GM12801 (cell line): Measurements from ENCODE around the gene ALS2CL.

ENCODE experiments used
- CTCF ChIP-seq: IDR thresholded peaks from one replicate; pipeline ENCODE4 v1.5.1; 2011; ENCODE audit warnings: control low read depth; ENCODE audit not compliant: insufficient read length; ENCODE audit errors: extremely low read depth

The ALS2CL gene

DNA sequence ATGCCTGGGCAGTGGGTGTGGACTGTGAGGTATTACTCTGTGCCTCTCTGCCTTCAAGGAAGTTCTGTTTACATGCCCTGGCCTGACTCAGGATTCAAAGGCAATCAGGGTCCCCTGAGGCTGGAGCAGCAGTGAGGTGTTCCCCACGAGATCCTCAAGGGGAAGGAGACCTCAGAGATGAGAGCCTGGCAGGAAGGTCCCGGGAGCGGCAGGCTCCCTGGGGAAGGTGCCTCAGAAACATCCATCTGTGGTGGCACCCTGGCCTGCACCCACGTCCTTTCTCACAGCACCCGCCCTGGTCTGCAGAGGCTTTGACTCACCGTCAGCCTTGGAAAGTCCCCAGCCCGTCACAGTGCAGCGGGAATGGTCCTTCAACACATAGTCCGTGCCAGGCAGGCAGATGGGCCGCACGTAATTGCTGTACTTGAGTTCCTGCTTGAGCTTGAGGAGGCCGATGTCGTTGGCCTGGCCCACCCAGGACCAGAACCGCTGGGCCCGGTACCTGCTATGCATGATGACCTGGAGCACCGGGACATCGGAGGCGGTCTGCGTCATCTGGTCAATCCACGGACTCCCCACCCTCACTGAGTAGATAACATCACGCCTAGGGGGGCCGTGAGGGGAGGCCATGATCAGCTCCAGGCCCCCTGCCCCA is 20.5 kb upstream of the ALS2CL start:
- TF ChIP-seq CTCF, result no peak

DNA sequence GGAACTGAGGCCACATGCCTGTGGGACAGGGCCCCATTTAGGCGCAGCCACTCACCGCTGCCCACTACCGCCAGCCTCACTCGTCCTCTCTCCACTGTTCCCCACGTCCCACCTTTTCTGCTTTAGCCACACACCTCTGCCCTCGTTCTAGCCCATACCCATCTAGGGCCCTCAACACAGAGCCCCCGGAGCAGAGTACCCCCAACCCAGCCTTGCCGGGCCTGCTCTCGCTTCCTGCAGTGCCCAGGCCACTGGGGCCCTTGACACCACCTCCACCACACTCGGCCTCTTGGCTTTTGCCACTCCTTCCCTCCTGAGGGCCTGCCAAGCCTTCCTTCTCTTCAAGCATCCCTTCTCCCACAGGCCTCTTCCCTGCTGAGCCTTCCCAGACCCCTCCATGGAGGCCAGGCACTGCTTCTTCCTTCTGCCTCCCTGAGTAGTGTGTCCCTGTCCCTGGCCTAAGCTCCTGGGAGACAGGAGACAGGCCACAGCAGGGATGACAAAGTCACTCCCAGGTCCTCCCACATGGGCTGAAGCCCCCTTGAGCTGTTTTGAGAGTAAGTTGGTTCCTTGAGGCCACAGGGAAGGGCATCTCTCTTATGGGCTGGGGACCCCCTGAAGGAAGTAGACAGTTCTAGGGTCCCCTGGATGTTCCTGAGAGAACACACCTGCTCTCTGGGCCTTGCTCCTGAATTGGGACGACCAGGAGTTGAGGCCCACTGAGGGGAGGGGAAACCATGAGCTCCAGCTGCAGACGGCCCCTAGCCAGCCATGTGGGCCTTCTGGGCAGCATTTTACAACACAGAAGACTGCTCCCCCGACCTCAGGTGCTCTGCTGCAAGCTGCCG is 19.8 kb upstream of the ALS2CL start:
- no peak for TF ChIP-seq CTCF

DNA sequence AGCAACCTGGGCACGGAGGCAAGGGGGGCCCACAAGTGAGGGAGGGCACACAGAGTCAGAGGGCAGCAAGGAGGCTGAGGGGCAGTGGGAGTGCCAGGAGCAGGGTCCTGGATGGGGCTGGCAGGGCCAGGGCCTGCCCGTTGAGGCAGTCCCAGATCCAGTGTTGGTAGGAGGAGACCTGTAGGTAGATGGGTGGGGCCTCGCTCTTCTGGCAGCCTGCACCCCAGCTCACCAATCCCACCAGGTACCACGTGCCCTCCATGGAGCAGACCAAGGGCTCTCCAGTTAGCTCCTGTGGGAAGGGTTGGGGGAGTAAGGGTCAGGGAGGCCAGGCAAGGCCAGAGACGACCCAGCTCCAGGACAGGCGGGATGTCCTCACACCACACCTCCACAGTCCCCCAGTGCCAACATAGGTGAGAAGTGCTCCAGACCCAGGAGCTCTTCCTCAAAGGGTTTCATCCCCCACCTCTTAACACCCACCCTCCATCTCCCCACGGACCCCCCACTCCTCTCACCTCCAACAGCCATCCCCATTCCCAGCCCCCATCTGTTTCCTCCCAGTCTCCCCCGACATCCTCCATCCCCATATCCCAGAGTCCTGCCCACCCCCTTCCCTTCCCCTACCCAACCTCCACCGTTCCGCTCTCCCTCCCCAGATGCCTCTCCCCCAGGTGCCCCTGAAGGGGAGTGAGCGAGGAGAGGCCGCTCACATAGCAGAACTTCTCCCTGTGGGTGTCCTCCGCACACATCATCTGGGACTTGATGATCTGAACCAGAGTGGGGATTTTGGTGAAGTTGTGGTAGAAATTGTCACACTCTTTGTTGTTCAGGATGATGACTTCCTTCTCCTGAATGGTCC is 18.9 kb upstream of the ALS2CL start:
- TF ChIP-seq CTCF, result no peak

DNA sequence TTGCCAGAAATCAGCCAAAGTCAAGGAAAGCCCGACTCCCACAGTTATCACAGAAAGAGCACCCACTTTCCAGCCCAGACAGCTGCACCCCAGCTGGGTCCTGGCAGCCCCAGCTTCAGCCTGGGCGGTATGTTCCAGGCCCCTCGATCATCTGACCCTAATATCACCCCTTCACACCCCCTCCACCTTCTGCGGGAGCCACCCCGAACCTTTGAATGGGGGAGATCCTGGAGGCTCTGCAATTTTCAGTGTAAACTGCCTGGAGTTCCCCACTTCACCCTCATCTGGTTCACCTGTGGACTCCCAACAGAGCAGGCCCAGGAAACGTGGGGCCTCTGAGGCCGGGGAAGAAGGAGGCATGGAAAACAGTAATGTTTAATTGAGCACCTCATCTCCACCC is 18.3 kb upstream of the ALS2CL start:
- no peak for TF ChIP-seq CTCF

DNA sequence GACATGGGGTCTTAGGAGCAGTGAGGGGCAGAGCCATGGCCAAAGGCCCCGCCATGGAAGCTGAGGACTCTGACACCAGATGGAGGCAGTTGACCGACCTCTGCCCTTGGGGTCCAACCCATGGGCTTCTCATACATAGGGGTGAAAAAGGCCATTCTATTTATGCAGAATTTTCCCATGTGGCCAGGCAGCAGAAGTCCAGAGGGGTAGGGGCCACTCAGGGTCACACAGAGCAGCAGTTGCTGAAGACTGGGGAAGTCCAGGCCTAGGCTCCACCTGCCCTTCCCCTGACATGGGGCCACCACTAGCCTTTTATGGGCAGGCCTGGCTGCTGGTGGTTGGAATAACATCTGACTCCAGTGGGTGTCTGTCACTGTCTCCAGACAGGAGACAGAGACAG is 17.8 kb upstream of the ALS2CL start:
- TF ChIP-seq CTCF, result no peak

GRCh38 chr3:46710671-46711295 is 17.3 kb upstream of the ALS2CL start:
- TF ChIP-seq CTCF, result no peak

- no peak for TF ChIP-seq CTCF
Measured at GRCh38 chr3:46710229-46710628, 16.8 kb upstream of the ALS2CL start.
